ENCODE measurements around the gene UBQLN2.

GRCh38 chrX:56588397-56589188, 25.2 kb downstream of the UBQLN2 start:
- TF ChIP-seq CTCF (IDR thresholded peaks at IDR 0.05) (no peak), POLR2AphosphoS5 (IDR thresholded peaks at IDR 0.05) (no peak), EP300 (IDR thresholded peaks at IDR 0.05) (no peak)

Measured in stomach (tissue), 4 donors.